Suprapubic skin (tissue), 3 donors: ENCODE measurements around the gene GRIP2.

Experiments
- POLR2AphosphoS5 ChIP-seq, 3 donors: sonication (generic); formaldehyde crosslinking; IDR thresholded peaks; one replicate each; pipeline ENCODE4 v1.6.1; 2017; ENCODE audit warnings: antibody characterized with exemption in 3 of 3
- TF ChIP-seq, protein P1 (sequence below), 2 donors: fragments of 200-600 bp in 1 of 2; fragments of 450-650 bp in 1 of 2; sonication (generic) in 1 of 2; IDR thresholded peaks; one replicate each; pipeline ENCODE4 v1.5.1; 2016 to 2019; ENCODE audit warnings: antibody characterized with exemption in 2 of 2, mild to moderate bottlenecking in 1 of 2, moderate library complexity in 1 of 2

DNA sequence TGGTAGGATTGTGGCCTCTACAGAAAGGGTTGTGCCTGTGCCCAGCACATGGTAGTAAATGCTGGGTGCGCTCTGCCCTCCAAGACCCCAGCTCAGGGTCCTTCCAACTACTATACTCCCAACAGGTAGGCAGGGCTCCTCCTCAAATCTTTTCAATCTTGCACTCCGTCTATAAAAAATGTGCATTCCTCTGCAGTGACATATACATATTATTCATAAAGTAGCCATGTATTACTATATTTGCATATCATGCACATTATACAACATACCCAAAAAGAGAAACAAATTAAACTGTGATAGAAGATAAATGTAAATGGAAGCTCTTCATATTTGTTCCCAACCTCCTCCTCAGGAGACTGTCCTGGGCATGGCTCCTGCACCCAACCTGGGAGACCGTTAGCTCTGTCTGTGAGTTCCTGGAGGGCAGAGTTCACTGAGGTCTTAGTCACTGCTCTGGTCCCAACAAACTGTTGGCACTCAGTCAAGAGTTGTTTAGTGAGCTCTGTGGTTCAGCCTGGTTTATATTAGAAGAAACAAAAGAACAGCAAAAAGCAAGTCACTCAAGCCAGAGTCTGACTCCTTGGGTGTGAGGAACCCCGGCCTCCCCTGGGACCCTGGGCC is 47.7 kb upstream of the GRIP2 start:
- TF ChIP-seq, protein P1, sequence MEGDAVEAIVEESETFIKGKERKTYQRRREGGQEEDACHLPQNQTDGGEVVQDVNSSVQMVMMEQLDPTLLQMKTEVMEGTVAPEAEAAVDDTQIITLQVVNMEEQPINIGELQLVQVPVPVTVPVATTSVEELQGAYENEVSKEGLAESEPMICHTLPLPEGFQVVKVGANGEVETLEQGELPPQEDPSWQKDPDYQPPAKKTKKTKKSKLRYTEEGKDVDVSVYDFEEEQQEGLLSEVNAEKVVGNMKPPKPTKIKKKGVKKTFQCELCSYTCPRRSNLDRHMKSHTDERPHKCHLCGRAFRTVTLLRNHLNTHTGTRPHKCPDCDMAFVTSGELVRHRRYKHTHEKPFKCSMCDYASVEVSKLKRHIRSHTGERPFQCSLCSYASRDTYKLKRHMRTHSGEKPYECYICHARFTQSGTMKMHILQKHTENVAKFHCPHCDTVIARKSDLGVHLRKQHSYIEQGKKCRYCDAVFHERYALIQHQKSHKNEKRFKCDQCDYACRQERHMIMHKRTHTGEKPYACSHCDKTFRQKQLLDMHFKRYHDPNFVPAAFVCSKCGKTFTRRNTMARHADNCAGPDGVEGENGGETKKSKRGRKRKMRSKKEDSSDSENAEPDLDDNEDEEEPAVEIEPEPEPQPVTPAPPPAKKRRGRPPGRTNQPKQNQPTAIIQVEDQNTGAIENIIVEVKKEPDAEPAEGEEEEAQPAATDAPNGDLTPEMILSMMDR (IDR thresholded peaks at IDR 0.05): no peak
- TF ChIP-seq POLR2AphosphoS5 (IDR thresholded peaks at IDR 0.05): no peak
